Stimulated activated CD4-positive, alpha-beta T cell treated with anti-CD3 and anti-CD28 coated beads, Interleukin-4, amount 100 ng/mL, for 24 hours (primary cell): ENCODE measurements around the gene PACRGL.

Source experiments
- DNase-seq: peaks from one replicate; pipeline ENCODE4 v3.0.0-alpha.2; 2020

PACRGL gene

DNA sequence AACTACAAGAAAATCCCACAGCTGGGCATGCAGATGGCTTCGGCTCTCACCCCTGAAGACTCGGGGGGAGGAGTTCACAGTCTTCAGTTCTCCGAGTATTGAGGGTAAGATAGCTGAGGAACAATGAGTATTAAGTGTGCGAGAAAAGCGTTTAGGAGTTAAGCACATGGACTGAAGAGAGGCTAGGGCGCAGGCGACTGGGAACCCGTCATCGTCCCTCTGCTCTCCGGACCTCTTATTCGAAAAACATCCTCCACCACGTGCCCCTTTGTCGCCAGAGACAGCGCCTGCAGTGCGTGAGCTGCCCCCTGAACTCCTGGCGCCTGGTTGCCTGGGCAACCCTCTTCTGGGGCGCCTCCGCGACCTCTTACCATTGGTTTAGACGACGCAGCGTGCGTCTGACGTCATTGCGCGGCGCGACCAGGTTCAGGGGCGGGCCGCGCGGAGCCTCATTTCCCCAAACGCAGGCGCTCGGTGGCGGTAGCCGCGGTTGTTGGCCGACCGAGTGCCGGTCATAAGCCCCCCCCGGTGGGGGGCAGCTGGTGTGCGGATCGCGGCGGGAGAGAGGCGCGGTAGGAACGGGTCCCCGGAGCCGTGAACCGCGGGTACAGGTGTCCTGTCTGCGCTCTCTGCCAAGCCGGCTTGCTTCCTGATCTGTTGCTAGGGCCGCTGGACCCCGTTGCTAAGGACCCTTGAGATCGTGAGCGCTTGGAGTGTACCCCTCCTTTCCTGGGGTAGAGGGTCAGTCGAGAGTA is at the start of gene PACRGL:
PACRGL (plus strand) TSS at position 452 of the 755 bp plus-strand sequence. CDS start 4,024 bp downstream, outside the sequence.
- DNase-seq = peak; percentile 93

DNA sequence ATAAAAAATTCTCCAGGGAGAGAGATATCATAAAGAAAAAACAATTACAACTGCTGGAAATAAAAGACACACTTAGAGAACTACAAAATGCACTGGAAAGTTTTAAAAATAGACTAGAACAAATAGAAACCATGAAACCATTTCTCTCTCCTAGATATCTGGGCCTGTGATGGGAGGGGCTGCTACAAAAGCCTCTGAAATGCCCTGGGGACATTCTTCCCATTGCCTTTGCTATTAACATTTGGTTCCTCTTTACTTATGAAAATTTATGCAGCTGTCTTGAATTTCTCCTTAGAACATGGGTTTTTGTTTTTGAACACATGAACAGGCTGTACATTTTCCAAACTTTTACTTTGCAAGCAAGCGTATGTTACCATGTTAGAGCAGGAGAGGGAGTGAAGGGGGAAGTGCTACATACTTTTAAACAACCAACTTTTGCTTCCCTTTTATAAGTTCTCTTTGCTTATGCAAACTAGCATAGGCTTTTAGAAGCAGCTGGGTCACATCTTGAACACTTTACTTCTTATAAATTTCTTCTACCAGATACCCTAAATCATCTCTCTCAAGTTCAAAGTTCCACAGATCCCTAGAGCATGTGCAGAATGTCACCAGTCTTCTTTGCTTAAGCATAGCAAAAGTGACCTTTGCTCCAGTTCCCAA is 47.9 kb upstream of the PACRGL start:
- DNase-seq = no peak

DNA sequence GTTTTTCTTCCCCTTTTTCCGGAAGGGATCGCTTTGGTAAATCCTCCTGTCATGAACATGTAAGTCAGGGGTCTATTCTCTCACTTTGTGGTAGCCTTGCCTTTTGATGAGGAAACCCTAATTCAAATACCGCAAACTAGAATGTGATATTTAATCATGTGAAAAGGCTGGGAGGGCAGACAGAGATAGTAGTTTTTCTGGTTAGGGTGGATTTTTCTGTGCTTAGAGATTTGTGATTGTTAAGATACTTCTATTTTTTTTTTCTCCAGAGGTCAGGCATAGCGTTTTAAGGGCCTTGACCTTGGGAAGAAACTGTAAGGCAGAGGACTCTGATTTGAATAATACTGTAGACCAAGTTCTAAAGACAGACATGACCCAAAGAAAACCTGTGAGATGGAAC is 41.8 kb upstream of the PACRGL start:
- no peak for DNase-seq

DNA sequence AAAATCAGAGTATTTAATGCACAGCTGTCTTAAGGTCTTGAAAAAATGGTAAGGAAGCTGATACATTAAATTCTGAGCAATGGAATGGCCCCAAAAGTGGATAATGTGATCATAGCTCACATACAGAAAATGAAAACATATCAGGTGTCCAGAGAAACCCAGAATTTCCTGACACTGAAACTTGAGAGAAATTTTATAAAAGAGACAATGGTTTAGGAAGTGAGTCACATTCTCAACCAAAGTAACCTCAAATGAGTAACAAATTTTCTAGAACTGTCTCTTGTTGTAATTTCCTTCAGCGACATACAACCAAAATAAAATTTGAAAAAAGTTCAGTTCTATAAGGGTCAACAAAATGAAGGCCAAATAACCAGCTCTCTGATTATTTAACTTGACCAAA is 37.4 kb upstream of the PACRGL start:
- no peak for DNase-seq

DNA sequence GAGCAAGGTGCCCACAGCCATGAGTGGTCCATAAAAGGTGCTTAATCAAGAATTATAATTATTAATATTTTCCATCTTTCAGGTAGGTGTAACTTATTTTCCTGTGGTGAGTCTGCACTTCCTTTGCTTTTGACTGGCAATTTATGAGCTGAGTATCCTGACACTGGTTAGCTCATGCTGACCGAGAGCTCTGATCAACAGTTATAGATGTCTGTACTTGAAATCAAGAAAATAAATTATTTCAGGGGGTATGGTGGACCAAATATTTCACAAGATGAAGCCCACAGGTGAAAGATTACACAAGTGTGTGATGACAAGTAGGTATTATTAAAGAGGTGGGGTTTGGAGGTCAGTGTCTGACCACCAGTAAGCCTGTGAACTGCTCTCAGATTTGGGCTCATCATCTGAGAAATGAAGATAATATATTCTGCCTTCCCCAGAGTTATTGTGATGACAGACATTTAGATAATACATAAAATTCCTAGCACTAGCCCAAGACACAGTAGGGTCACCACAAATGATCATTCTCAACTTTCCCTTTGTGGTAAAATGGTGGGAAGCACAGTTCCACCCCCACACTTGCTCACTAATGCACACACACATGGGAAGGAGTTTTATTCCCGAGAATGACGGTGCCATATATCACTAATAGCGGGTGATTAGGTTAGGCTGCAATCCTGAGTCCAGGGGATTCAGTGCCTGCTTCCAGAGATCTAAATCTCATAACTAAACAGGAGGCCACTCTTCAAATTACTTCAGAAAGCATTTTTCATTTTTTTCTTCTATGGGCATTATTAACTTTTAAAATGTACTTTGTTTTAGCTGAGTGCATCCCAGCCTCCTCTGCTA is 34.0 kb upstream of the PACRGL start:
- no peak for DNase-seq

DNA sequence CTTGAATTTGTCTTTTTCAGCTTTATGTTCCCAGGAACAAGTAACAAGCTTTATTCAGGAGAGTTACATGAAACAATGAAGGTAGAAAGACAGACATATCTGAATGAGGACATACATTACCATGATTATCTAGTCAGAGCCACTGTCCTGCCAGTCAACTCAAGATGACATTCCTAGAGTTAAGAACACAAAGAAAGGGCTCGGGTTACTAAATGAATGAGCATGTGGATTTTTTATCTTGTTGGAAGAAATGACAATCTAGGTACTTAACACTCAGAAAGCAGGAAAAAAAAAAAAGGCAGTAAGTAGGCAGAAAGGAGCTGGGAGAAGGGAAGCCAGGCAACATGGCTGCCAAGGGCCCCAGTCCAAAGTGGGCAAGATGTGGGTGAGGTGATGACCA is 28.0 kb upstream of the PACRGL start:
- DNase-seq = no peak

DNA sequence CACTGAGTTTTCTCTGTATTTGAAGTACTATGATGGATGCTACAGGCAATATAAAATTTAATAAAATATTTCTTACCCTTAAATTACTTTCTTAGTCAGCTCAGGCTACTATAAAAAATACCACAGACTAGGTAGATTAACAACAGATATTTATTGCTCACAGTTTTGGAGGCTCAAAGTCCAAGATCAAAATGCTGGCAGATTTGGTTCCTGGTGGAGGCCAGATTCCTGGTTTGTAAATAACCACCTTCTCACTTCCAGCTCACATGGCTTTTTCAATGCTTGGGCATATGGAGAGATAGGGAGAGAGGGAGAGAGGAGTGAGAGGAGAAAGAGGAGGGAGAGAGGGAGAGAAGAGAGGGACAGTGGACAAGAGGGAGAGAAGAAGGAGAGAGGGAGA is 24.5 kb upstream of the PACRGL start:
- no peak for DNase-seq

DNA sequence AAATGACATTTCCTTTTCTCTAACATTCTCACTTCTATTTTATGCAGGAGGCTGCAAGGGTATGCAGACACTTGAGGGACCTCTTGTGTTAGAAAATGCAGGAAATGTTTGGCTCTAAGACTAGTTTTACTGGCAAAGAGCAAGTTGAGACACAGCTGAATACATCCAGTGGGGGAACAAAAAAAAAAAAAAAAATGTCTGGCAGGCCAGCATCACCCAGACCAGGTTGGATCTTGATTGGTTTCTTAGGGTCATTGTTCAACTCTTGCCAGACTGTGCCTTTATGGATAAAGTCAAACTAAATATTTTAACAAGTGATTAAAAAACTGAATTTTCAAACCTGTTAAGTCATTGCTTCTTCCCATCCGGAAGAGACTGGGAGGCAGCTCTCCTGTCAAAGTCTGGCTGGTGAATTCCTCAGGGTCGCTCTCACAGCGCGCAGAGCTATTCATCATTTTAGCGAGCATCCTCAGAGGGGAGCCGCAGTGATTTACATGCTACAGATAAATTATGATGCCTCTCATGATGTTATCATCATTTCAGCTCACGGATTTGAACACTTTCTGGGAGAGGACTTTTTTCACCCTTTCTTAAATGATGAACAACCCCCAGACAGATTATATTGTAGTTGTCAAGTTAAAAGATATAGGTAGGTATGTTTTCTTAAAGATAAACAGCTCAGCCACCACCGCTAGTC is 23.6 kb upstream of the PACRGL start:
- no peak for DNase-seq

DNA sequence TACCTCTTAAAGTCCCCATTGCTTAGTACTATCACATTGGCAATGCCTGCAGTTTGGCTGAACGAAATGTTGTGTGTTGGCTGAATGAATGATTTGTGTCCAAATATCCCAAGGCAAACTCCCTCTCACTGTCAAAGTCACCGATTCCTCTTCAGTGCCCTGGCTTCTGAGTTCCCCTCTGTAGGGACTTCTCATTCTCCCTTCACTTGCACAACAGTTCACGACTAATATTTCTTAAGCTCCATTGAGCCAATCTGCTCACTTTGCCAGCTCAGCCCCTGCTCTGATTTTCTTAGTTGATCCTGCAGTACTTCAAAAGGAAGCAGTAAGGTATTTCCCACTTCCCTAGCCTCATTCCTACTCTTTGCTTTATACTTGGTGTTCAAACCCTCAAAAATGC is 21.9 kb upstream of the PACRGL start:
- DNase-seq = no peak

DNA sequence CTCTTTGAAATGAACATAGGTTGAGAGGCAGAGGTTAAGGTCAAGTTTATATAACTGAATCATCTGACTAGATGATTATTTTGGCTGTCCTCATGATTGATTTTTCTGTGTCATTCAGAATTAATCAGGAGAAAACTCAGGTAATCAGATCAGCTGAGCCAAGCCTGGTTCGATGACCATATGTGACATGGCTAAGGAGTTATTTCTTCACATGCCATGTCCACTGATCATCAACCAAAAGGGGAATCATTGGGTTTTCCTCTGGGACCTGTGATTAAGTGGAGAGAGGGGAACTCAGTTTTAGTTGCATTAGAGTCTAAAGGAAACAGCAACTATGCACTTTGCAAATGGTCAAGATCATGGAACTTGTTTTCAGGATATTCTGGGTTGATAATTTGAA is 20.3 kb upstream of the PACRGL start:
- no peak for DNase-seq

DNA sequence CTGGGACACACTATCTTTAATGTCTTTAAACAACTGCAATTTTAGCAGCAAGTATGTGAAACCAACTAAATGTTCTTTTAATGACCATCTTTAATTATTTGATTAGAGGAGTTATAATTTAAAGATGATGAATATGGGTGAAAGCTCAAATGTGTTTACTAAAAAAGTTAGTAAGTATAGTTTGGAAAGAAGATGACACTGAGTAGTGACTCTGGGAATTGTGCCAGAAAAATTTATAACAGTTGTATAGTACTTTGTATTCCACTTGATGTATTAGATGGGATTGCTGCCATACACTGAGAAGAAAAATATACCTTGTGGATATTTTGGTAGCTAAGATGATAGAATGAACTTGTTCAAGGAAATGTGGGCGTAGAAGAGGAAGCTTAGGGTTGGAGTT is 19.5 kb upstream of the PACRGL start:
- DNase-seq = no peak

DNA sequence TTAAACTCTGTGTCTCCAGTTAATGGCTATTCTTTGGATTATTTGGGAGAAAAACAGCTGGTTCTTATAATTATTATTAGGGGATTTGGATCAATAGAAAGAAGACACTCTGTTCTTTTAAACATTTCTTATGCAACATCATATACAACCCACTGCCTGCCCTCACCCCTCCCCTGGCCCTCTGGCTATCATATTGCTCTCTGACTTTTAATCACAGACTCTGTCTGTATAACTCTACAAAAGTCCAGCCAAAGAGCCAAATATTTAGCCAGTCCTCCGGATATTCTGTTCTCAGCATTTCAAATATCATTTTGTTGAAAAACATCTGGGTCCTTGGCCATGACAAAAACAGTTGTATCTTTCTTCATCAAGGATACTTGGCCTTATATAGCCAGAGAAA is 19.0 kb upstream of the PACRGL start:
- no peak for DNase-seq

DNA sequence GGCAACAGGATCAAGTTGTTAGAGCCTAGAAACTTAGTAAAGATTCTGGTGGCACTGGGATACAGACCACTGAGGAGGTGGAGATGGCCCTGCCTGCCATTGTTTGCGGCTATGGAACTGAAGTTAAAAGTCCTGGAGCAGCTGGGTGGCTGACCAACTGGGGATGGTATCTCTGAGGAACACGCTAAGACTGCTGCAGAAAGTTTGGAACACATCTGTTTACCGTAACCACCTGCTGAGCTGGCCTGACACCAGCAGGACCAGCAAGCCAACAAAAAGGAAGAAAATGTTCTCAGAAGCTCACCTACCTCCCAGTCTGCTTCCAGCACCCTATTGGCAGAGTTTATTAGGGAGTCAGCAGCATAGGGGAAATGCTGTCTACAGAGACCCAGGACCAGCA is 17.4 kb upstream of the PACRGL start:
- no peak for DNase-seq

DNA sequence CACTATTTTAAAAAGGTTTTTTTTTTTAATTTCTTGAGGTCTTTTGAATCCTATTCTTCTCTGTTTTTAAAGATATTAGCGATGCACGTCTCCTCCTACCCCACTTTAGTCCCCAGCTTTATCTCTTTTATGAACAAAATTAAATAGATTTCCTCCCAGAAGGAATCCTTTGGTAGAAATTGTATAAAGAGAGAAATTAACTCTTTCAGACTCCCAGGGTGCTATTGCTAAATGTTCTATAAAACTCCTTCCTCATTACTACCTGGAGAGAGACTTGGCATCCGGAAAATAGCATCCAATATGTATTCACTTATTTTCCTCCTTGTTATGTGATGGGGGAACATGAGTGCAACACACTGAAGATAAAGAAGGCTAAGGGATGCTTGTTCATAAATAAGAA is 16.5 kb upstream of the PACRGL start:
- DNase-seq = no peak

DNA sequence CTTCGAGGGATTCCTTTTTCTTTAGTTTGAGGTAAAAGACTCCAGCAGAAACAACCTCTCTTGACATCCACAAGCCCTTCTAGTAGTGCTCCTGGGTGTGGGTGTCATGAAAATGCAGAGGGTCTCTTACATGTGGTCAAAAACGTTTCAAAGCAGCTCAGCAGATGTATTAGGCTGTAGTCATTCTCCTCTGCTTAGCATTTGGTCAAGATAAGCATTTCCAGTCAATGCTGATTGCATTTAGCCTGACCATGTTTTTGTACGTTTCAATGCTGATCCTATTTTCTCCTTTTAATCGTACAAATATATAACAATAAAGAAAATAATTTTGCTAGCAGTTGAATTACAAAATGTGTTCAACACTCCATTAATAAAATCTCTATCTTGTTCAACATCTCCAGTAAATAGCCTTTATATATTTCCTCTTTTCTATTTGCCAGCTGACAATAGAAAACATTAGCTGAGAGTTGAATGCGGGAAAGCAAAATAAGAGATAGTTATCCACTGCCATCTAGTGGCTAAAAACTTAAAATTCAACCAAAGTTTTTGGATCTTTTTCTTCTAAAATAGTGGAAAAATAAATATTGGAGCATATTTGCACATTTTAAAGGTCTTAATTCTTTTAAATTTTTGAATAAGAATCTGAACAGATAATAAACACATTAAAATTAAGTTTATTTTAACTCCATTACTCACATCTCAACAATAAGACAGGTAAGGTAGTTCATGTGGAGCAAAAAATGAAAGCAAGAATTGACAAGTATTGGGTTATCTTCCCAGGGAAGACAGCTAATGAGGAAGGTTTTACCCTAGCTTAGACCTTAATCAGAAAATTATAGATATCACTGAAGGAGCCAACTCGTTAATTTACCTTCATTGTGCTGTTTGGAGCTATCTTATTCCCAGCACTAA is 15.2 kb upstream of the PACRGL start:
- no peak for DNase-seq

DNA sequence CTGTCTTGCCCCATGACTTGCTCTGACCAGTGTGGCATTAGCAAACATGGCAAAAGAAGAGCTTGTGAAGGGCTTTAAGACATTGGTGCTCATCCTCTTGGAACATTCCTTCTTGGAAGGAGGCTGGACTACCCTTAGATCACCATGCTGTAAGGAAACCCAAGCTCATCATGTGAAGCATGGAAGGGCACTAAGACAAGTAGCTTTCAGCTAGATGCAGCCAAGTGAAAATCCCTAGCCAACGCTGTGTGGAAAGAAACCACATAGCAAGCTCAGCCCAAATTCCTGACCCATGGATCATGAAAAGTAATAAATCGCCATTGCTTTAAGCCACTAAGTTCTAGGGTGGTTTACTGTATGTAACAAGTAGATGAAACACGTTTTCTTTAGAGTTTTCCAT is 12.4 kb upstream of the PACRGL start:
- no peak for DNase-seq

DNA sequence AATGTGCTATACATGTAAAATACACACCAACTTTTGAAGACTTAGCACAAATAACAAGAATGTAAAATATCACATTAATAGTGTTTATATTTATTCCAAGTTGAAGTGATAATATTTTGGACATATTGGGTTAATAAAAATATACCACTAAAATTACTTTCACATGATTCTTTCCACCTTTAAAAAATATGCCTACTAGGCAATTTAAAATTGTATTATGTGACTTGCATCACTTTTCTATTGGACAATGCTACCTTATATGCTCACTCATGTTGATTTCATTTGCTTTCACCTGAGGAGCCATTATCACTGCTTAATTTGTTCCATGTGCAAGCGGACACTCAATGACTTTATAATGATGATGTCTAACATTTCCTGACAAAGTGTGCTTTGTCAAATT is 3.4 kb upstream of the PACRGL start:
- no peak for DNase-seq

DNA sequence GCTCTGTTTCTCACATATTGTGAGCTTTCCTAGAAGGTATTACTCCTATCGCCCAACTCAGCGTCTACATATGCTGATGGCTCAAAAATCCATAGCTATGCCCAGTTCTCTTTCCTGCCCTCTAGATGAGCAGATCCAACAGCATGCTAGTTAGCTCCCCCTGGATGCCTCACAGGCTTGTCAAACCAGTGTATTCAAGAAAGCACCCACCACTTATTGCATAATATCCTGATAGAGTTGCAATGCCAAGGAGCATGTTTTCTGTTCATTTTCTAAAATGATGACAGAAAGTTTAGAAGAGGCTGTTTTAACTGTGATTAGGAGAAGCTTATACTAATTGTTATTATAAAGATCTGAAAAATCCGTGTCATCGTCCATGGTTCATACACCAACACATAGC is 1.9 kb upstream of the PACRGL start:
- no peak for DNase-seq

DNA sequence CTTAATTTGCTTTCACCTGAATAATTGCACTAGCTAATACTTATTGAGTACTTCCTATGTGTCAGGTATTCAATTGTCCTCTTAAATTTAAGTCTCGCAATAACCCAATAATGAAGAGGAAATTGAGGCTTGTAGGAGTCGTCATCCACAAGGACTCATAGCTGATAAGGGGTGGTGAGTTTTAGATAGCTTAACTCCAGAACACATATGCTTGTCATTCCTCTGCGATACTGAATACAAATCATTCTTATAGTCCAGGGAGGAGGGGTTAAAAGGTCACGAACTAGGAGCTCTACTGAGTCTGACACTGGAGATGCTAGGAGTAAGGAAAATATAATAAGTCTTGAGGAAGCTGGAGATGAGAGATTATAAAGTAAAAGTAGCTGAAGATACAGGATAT is 1.4 kb upstream of the PACRGL start:
- no peak for DNase-seq

DNA sequence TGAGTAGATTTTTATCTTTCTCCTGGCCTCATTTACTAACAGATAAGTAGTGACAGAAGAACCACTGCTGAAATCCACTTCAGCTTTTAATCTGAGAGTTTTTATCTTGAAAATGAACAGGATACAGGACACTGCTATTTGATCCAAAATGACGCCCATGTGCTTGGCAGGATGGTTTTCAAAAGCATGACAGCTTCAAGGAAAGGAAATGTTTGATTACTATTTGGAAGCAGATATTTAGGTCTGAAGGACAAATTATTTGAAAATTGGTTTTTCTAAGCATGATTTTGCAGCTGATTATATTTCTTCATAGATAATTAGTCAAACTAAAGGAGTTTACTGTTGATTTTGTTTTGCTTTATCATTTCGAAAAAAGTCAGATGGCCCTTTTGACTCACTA is 11.1 kb downstream of the PACRGL start:
- no peak for DNase-seq

DNA sequence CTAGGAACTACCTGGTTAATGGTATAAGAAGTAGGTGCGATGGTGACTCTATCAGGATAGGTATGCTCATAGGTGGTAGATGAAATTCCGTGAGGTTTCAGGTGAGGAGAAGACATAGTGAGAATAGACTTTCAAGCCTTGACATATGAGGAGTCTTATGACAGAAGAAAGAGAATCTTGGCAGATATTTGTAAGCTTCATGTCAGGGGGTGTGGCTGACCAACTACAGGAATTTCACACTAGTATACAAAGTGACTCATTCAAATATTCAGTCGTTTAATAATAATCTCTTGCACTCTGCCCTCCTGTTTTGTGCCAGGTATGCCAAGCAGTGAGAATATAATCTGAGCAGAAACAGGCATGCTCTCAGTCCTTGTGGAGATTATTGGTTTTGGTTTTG is 22.8 kb downstream of the PACRGL start:
- no peak for DNase-seq

DNA sequence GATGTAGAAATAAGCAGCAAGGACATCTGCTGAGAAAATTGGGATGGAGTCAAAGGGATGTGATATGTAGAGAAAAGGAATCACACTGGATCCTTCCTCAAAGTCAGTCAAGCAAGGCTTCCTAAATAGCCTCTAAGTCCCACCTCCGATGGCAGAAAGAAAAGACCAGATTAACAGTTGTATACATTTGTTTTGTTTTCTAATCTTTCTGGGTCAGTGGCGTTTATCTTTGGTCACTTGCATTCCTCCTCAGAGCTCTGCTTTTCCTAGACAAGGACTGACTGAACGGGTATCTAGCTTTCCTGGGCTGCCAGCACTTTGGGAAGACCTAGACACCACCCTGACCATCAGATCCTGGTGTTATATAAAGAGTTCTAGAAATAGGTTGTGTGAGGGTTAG is 23.2 kb downstream of the PACRGL start:
- DNase-seq = no peak
